HG03064 (cell line): ENCODE measurements around the gene SLC27A3.

Source experiments
- ATAC-seq: cut with Tn5 transposase; IDR thresholded peaks from one replicate; pipeline ENCODE4 v1.9.1; 2021; ENCODE audit warnings: low read depth; ENCODE audit not compliant: unreplicated experiment

The SLC27A3 gene, protein sequence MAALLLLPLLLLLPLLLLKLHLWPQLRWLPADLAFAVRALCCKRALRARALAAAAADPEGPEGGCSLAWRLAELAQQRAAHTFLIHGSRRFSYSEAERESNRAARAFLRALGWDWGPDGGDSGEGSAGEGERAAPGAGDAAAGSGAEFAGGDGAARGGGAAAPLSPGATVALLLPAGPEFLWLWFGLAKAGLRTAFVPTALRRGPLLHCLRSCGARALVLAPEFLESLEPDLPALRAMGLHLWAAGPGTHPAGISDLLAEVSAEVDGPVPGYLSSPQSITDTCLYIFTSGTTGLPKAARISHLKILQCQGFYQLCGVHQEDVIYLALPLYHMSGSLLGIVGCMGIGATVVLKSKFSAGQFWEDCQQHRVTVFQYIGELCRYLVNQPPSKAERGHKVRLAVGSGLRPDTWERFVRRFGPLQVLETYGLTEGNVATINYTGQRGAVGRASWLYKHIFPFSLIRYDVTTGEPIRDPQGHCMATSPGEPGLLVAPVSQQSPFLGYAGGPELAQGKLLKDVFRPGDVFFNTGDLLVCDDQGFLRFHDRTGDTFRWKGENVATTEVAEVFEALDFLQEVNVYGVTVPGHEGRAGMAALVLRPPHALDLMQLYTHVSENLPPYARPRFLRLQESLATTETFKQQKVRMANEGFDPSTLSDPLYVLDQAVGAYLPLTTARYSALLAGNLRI

GRCh38 chr1:153774780-153775457 is at the start of gene SLC27A3:
TSS of gene SLC27A3 (plus strand) at chr1:153775407. CDS start at chr1:153775498, 91 bp downstream.
- peak; percentile 18 for ATAC-seq

GRCh38 chr1:153727463-153728304 is 47.5 kb upstream of the SLC27A3 start, which contains the start of gene INTS3:
TSS of gene INTS3 (plus strand) at chr1:153728050. CDS start at chr1:153728635, 585 bp downstream.
- ATAC-seq: peak; percentile 88

DNA sequence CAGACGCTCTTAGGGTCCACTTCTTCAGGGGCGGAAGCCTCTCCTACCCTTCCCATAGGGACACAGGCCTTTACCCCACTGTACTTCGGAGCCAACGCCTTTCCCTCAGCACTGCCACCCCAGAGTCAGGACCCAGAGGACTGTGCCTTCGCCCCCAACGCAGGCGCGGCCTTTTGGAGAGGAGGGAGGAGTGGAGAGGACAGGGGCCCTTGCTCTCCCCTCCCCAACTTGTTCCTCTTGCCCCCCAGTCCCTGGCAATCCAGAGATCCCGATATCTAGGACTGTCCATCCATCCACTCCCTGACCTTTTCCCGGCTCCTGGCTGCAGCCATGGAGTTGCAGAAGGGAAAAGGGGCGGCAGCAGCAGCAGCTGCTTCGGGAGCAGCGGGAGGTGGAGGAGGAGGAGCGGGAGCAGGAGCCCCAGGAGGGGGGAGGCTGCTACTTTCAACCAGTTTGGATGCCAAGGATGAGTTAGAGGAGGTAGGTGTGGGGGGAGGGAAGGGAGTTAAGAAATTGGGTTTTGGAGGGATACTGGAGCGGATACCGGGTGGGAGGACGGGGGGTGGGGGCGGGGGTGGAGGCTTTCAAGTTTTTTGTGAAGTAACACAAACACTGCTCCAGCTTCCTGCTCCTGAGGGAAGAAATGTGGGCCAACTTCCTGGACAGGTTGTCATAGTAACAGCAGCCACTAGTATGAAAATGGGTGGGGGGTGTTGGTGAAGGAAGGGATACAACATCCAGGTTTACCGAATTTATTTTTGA is 46.7 kb upstream of the SLC27A3 start:
- ATAC-seq: no peak

DNA sequence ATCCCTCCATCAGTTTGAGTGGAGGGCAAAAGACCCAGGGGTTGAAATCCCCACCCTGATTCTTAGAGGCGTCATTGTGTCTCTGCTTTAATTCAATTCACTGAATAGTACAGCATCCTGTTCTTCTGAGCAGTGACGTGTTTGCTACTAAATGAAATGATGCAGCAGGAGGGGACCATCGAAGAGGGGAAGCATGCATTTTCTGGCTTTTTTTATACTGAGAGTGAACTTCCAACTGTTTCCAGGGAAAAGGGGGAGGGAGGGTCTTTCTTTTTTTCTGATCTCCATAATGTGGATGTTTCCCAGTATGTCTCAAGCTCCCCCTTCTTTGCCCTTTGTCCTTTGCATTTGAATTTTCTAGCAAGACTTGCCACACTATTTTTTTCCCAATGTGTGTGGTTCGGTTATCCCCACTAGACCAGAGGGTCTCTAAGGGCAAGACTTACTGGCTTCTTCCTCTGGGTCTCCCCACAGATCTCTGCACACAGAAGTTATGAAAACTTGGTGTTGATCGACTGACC is 44.7 kb upstream of the SLC27A3 start:
- ATAC-seq: no peak

- no peak for ATAC-seq
Observed at GRCh38 chr1:153733970-153734369, 41.2 kb upstream of the SLC27A3 start.

GRCh38 chr1:153734396-153735089 is 40.7 kb upstream of the SLC27A3 start:
- peak; percentile 41 for ATAC-seq

DNA sequence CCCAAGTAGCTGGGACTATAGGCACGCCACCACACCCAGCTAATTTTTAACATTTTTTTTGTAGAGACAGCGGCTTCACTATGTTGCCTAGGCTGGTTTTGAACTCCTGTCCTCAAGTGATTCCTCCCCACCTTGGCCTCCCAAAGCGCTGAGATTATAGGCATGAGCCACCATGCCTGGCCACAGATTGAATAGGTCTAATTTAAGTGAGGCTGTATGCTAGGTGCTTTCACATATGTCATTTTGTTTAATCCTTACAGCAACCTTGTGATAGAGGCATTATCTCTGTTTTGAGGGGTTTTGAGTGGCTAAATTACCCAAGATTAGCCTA is 40.2 kb upstream of the SLC27A3 start:
- no peak for ATAC-seq

- no peak for ATAC-seq
Observed at GRCh38 chr1:153741986-153742385, 33.2 kb upstream of the SLC27A3 start.

- ATAC-seq: no peak
Observed at GRCh38 chr1:153742411-153743142, 32.6 kb upstream of the SLC27A3 start.

GRCh38 chr1:153745417-153745816 is 29.8 kb upstream of the SLC27A3 start:
- ATAC-seq: no peak

DNA sequence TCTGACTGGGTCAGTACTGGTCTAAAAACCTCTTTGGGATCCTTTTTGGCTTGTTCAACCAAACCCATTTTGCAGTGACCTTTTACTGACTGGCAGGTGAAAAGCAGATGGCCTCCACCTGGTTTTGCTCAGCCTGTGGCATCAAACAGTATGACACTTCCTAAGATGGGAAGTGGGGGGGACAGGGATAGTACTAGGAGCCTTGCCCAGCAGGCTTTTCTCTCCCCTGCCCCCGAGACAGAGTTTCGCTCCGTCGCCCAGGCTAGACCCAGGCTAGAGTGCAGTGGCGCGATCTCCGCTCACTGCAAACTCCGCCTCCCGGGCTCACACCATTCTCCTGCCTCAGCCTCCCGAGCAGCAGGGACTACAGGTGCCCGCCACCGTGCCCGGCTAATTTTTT is 29.0 kb upstream of the SLC27A3 start:
- no peak for ATAC-seq

DNA sequence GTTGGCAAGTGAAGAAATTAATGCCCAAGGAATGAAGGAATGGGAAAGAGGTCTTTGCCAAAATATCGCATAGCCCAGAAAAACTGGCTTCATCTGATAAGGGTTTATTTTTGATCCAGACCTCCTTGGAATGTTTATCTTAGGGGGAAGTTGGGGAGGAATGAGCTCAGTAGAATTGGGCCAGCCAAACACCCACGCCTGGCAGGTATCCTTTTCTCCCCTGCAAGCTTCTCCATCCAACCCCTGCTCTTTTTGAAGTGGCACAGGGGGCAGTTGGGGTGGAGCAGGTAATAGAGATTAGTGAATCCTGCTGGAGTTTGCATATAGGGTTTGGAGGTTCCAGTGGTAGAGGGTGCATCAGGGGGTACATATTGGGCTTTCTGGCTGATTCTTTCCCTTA is 26.3 kb upstream of the SLC27A3 start:
- no peak for ATAC-seq

DNA sequence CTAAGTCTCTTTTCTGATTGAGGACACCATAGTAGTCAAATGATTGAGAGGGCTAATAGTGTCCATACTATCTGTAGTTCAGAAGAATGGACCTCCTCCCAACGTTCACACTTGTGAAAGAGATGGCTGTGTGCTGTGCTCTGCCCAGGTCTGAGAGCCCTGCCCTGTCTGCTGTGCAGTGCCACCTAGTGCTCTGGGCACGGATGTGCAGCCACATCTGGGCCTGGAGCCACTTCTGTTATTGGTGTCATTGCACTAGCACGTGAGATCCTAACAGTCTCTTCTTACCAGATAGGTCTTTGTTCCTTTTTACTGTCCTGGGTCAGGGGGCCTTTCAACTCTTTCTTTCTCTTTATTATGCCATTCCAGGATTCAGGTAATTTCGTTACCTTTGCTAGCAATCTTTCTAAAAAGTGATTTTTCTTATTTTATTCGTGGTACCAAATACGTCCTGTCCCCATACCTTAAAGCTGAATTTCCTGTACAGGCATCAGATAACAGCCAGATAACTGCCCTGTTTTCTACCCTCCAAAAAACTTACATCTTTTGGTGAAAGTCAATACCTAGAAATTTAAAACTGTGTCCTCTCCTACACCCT is 25.7 kb upstream of the SLC27A3 start:
- ATAC-seq: peak; percentile 69

DNA sequence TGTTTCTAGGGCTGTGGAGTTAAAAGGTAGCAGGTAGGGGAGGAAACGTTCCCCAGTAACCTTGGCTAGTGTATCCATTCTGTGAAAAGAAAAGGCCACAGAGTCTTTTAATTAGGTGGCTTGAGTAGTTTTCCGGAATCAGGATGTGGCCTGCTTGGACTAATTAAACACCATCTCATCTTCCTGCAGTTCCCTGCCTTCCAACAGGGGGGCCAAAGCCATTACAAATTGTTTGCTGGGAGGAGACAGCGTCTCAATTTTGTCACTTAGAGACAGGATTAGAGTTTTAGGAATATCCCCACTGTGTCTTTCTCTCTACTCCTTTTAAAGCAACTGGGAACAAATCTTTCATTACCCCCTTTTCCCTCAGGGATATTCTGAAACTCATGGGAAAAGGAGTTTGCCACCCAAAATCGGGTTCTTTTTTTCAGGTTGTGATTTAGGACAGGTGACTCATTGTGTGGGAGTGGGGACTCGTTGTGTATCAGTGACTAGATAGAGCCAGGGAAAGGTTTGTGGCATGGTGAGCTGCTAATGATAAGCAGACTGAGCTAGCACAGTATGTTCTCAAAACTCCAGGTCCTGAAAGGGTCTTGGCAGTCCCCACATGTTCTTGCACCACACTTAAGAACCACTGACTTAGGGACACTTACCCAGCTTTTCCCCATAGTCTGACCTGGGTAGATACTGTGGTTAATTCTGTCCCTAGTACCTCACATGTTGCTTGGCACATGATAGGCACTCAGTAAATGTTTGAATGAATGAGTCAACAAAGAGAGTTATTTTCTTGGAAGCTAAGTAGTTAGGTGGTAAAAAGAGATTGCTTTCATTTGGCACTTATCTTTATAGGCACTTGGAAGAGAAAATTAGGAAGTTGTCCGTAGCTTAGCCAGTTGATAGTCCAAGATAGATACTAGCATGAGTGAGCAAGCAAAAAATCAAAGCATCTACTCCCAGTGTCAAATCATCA is 24.9 kb upstream of the SLC27A3 start:
- no peak for ATAC-seq

DNA sequence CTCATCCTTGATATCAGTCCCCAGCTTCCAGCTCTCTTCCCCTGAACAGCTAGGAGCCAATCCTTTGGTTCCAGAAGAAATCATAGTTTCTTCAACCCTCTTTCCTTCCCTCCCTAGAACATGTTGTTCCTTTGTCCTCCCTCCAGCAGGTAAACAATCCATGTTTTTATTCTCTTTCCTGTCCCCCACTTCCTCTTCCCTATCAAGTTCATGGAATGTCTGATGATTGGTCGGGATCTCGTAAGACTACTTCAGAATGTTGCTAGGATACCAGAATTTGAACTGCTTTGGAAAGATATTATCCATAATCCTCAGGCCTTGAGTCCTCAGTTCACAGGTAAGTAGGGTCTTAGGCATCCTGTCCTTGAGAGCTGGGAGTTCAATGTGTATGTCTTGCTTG is 23.1 kb upstream of the SLC27A3 start:
- no peak for ATAC-seq

DNA sequence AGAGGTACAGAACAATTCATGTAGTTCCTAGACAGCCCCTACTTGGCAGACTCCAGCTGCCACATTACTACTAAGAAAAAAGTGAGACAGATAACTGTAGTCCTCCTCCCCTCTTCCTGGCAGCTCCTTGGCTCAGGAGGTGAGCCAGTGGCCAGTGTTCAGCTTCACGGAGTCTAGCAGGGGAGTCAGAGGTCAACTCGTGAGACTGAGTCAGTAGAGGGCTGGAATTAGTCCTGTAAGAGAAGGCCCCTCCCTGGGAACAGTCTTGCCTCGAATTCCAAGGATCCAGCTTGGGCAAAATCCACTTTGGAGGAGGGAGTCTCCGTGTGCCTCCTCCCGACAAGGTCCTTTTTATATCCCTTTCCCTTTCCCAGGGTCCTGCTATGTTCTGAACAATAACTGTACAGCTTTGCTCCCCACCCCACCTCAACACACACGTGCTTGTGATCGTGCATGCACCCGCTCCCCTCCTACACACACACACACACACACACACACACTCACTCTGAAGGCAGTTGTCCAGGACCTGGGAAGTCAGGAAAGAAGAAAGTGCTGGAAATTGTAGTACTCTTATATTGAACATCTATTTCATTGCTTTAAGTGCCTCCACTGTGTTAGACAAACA is 22.5 kb upstream of the SLC27A3 start:
- no peak for ATAC-seq
